CD8-positive, alpha-beta memory T cell (primary cell): ENCODE measurements around the gene DPM2. TPM values are rescaled to one million over a fixed set of nuclear protein-coding genes. Genes with fewer than 3 reads are reported as not detected.

Source experiments
- CTCF ChIA-PET: fragments of 350-600 bp; sonication (Branson Sonifier 250); formaldehyde crosslinking; loops from one replicate; lab custom pipeline; 2021; ENCODE audit warnings: antibody characterized with exemption; lab: Charles Lee
- POLR2A ChIA-PET: fragments of 350-600 bp; sonication (Branson Sonifier 250); formaldehyde crosslinking; loops from one replicate; lab custom pipeline; 2021; ENCODE audit warnings: antibody characterized with exemption; lab: Charles Lee
- DNase-seq, 5 donors: peaks; one replicate each; pipeline versions ENCODE4 v3.0.0 to v3.0.0-alpha.2; 2020 to 2022; ENCODE audit warnings: mixed read lengths in 1 of 5
- H3K27ac ChIP-seq: one replicate; pipeline ENCODE4 v1.7.0; 2013; ENCODE audit warnings: low read depth, mild to moderate bottlenecking, low read length, moderate library complexity
- H3K27me3 ChIP-seq: 2 replicates; pipeline ENCODE4 v1.7.0; 2013; ENCODE audit warnings: low read length, mild to moderate bottlenecking; ENCODE audit not compliant: insufficient read depth, poor library complexity, severe bottlenecking
- H3K36me3 ChIP-seq: 2 replicates; pipeline ENCODE4 v1.7.0; 2013; ENCODE audit warnings: mild to moderate bottlenecking, low read length, moderate library complexity; ENCODE audit not compliant: insufficient read depth
- H3K4me1 ChIP-seq: 2 replicates; pipeline ENCODE4 v1.7.0; 2013; ENCODE audit warnings: mild to moderate bottlenecking, low read length, moderate library complexity; ENCODE audit not compliant: insufficient read depth
- H3K4me3 ChIP-seq: 2 replicates; pipeline ENCODE4 v1.7.0; 2013; ENCODE audit warnings: mild to moderate bottlenecking, low read length
- H3K9me3 ChIP-seq: 2 replicates; pipeline ENCODE4 v1.7.0; 2013; ENCODE audit warnings: mild to moderate bottlenecking, low read length
- H3K27ac Mint-ChIP-seq, 8 donors: one replicate each; pipeline ENCODE4 v1.8.0; 2020 to 2021; ENCODE audit warnings: mixed read lengths in 8 of 8, mild to moderate bottlenecking in 6 of 8, inconsistent platforms in 3 of 8, moderate library complexity in 3 of 8
- H3K27me3 Mint-ChIP-seq, 2 donors: one replicate each; pipeline ENCODE4 v1.8.0; 2020 to 2021; ENCODE audit warnings: mixed read lengths in 2 of 2, mild to moderate bottlenecking in 1 of 2, moderate library complexity in 1 of 2
- H3K36me3 Mint-ChIP-seq, 3 donors: one replicate each; pipeline ENCODE4 v1.8.0; 2020 to 2021; ENCODE audit warnings: mixed read lengths in 3 of 3, inconsistent platforms in 1 of 3, mild to moderate bottlenecking in 1 of 3
- H3K4me1 Mint-ChIP-seq, 3 donors: one replicate each; pipeline ENCODE4 v1.8.0; 2020 to 2021; ENCODE audit warnings: mixed read lengths in 3 of 3, inconsistent platforms in 1 of 3, mild to moderate bottlenecking in 1 of 3
- H3K4me3 Mint-ChIP-seq, 7 donors: one replicate each; pipeline ENCODE4 v1.8.0; 2020 to 2021; ENCODE audit warnings: mixed read lengths in 7 of 7, mild to moderate bottlenecking in 6 of 7, moderate library complexity in 4 of 7, inconsistent platforms in 2 of 7
- H3K9me3 Mint-ChIP-seq, 5 donors: one replicate each; pipeline ENCODE4 v1.8.0; 2020 to 2022; ENCODE audit warnings: mixed read lengths in 5 of 5, mild to moderate bottlenecking in 3 of 5, moderate library complexity in 2 of 5, inconsistent platforms in 1 of 5
- polyA plus RNA-seq: library from polyadenylated mRNA; unstranded; fragments of 300-500 nt; fragmentation: Illumina TruSeq; gene quantifications from one replicate; pipeline ENCODE4 v1.2.3, GENCODE V29; 2021
- total RNA-seq, 2 experiments: library from RNA; stranded (reverse); gene quantifications; one replicate each; pipeline ENCODE4 v1.2.3, GENCODE V29; 2021

DPM2 gene
- total and polyA plus RNA-seq, 3 experiments from 2014 or later: 52.2 to 75.5 (median 73.8) TPM

GRCh38 chr9:127971357-127972235, 33.9 kb upstream of the DPM2 start:
- Histone ChIP-seq H3K27me3 (no peaks in the 10 kb centered on the region), H3K4me3 (peak overlapping the region; percentile 98), H3K9me3 (no peaks in the 10 kb centered on the region), H3K27ac (peak overlapping the region; percentile 55), H3K36me3 (no peaks in the 10 kb centered on the region), H3K4me1 (peaks cover 98% of the 10 kb centered on the region)
- ChIA-PET POLR2A (interaction anchor here (1.0 to 4.4 kb wide), 8 partner anchors 8 to 96 kb away, joined by 3 to 30 read pairs (median 8); partner anchors contain the start of genes EEIG1 and SLC25A25), CTCF (interaction anchor here (1.2 to 5.9 kb wide), 6 partner anchors 9 to 64 kb away, joined by 5 to 35 read pairs (median 13); partner anchors contain the start of gene EEIG1)
- peaks cover 0 to 69% (median 3%) of the 10 kb centered on the region in 3 donors for H3K36me3 Mint-ChIP-seq
- H3K27me3 Mint-ChIP-seq: peaks cover 0 to 2% of the 10 kb centered on the region in 2 donors
- peaks cover 96 to 100% (median 100%) of the 10 kb centered on the region in 3 donors for H3K4me1 Mint-ChIP-seq
- H3K27ac Mint-ChIP-seq: peak overlapping the region; percentile 87 to 100 (median 98)
- DNase-seq: peak; percentile 28 to 71 (median 56)
- H3K9me3 Mint-ChIP-seq: no peaks in the 10 kb centered on the region
- peak overlapping the region; percentile 85 to 99 (median 97) for H3K4me3 Mint-ChIP-seq

- H3K36me3 Mint-ChIP-seq: peaks cover 0 to 66% (median 2%) of the 10 kb centered on the region in 3 donors
- Histone ChIP-seq H3K4me3 (peak overlapping the region; percentile 70), H3K27ac (peak overlapping the region; percentile 55), H3K4me1 (peaks cover 99% of the 10 kb centered on the region), H3K27me3 (no peaks in the 10 kb centered on the region), H3K36me3 (no peaks in the 10 kb centered on the region), H3K9me3 (no peaks in the 10 kb centered on the region)
- peaks cover 95 to 100% (median 100%) of the 10 kb centered on the region in 3 donors for H3K4me1 Mint-ChIP-seq
- POLR2A ChIA-PET: interaction anchor here (0.8 to 4.4 kb wide), 10 partner anchors 9 to 97 kb away, joined by 3 to 30 read pairs (median 4); partner anchors contain the start of genes EEIG1 and SLC25A25
- no peaks in the 10 kb centered on the region for H3K9me3 Mint-ChIP-seq
- peaks cover 0 to 2% of the 10 kb centered on the region in 2 donors for H3K27me3 Mint-ChIP-seq
- peak; percentile 36 to 84 (median 75) for DNase-seq
- H3K4me3 Mint-ChIP-seq: peak overlapping the region; percentile 85 to 99 (median 95)
- CTCF ChIA-PET: interaction anchor here (1.2 to 5.9 kb wide), 8 partner anchors 10 to 65 kb away, joined by 4 to 35 read pairs (median 8); partner anchors contain the start of gene EEIG1
- peak overlapping the region; percentile 87 to 100 (median 98) for H3K27ac Mint-ChIP-seq
These were observed 33.0 kb upstream of the DPM2 start for GRCh38 chr9:127970401-127971313.

GRCh38 chr9:127968700-127969383, 31.2 kb upstream of the DPM2 start:
- POLR2A ChIA-PET: no interaction called here

GRCh38 chr9:127968042-127968441, 30.4 kb upstream of the DPM2 start:
- Mint-ChIP-seq H3K27me3 (peaks cover 0 to 2% of the 10 kb centered on the region in 2 donors), H3K4me3 (peak overlapping the region in 6 of 7 donors; percentile 78 to 97 (median 86)), H3K27ac (peak overlapping the region in 7 of 8 donors; percentile 87 to 100 (median 96)), H3K36me3 (peaks cover 0 to 69% (median 1%) of the 10 kb centered on the region in 3 donors), H3K9me3 (no peaks in the 10 kb centered on the region), H3K4me1 (peaks cover 94 to 99% (median 98%) of the 10 kb centered on the region in 3 donors)
- CTCF ChIA-PET: interaction anchor here (1.4 to 5.9 kb wide), 3 partner anchors 13 to 102 kb away, joined by 5 to 35 read pairs (median 5); no protein-coding TSS in a partner anchor
- POLR2A ChIA-PET: interaction anchor here (0.6 to 1.0 kb wide), 3 partner anchors 9 to 11 kb away, joined by 4 to 7 read pairs (median 4); no protein-coding TSS in a partner anchor
- Histone ChIP-seq H3K27me3 (no peaks in the 10 kb centered on the region), H3K9me3 (no peaks in the 10 kb centered on the region), H3K36me3 (no peaks in the 10 kb centered on the region), H3K4me1 (peaks cover 99% of the 10 kb centered on the region), H3K27ac (no peak overlapping the region), H3K4me3 (peak overlapping the region; percentile 70)
- DNase-seq: peak in 1 of 5 donors; percentile 24

More at GRCh38 chr9:127968700-127969383, 31.2 kb upstream of the DPM2 start:
- no peaks in the 10 kb centered on the region for H3K9me3 ChIP-seq
- peak overlapping the region; percentile 70 for H3K4me3 ChIP-seq
- peak overlapping the region; percentile 35 for H3K27ac ChIP-seq
- Mint-ChIP-seq H3K4me1 (peaks cover 92 to 99% (median 98%) of the 10 kb centered on the region in 3 donors), H3K27ac (peak overlapping the region; percentile 87 to 100 (median 98)), H3K27me3 (peaks cover 0 to 2% of the 10 kb centered on the region in 2 donors), H3K4me3 (peak overlapping the region; percentile 85 to 99 (median 95)), H3K9me3 (no peaks in the 10 kb centered on the region), H3K36me3 (peaks cover 0 to 62% (median 1%) of the 10 kb centered on the region in 3 donors)
- CTCF ChIA-PET: interaction anchor here (1.3 to 5.9 kb wide), 6 partner anchors 13 to 67 kb away, joined by 4 to 35 read pairs (median 10); no protein-coding TSS in a partner anchor
- no peak for DNase-seq
- no peaks in the 10 kb centered on the region for H3K27me3 ChIP-seq
- peaks cover 99% of the 10 kb centered on the region for H3K4me1 ChIP-seq
- no peaks in the 10 kb centered on the region for H3K36me3 ChIP-seq

- H3K4me1 Mint-ChIP-seq: peaks cover 94 to 99% (median 98%) of the 10 kb centered on the region in 3 donors
- ChIA-PET CTCF (interaction anchor here (1.0 to 5.9 kb wide), 3 partner anchors 12 to 103 kb away, joined by 4 to 35 read pairs (median 5); no protein-coding TSS in a partner anchor), POLR2A (interaction anchor here (0.6 to 1.0 kb wide), 4 partner anchors 9 to 14 kb away, joined by 3 to 7 read pairs (median 6); no protein-coding TSS in a partner anchor)
- Histone ChIP-seq H3K36me3 (no peaks in the 10 kb centered on the region), H3K9me3 (no peaks in the 10 kb centered on the region), H3K4me3 (peak overlapping the region; percentile 70), H3K27me3 (no peaks in the 10 kb centered on the region), H3K27ac (peak overlapping the region; percentile 39), H3K4me1 (peaks cover 99% of the 10 kb centered on the region)
- no peaks in the 10 kb centered on the region for H3K9me3 Mint-ChIP-seq
- H3K27ac Mint-ChIP-seq: peak overlapping the region; percentile 51 to 100 (median 96)
- peaks cover 0 to 2% of the 10 kb centered on the region in 2 donors for H3K27me3 Mint-ChIP-seq
- H3K4me3 Mint-ChIP-seq: peak overlapping the region in 6 of 7 donors; percentile 36 to 97 (median 68)
- peaks cover 0 to 72% (median 1%) of the 10 kb centered on the region in 3 donors for H3K36me3 Mint-ChIP-seq
- no peak for DNase-seq
These were observed 29.6 kb upstream of the DPM2 start for GRCh38 chr9:127967151-127967809.

GRCh38 chr9:127966416-127967150, 28.9 kb upstream of the DPM2 start:
- peaks cover 0 to under 1% of the 10 kb centered on the region in 2 donors for H3K27me3 Mint-ChIP-seq
- peak overlapping the region in 6 of 7 donors; percentile 22 to 97 (median 36) for H3K4me3 Mint-ChIP-seq
- H3K4me1 Mint-ChIP-seq: peaks cover 94 to 99% (median 98%) of the 10 kb centered on the region in 3 donors
- CTCF ChIA-PET: interaction anchor here (1.0 to 27.7 kb wide), 4 partner anchors 11 to 103 kb away, joined by 4 to 485 read pairs (median 20); no protein-coding TSS in a partner anchor
- Histone ChIP-seq H3K9me3 (no peaks in the 10 kb centered on the region), H3K36me3 (no peaks in the 10 kb centered on the region), H3K27ac (peak overlapping the region; percentile 27), H3K4me1 (peaks cover 99% of the 10 kb centered on the region), H3K27me3 (no peaks in the 10 kb centered on the region), H3K4me3 (peak overlapping the region; percentile 51)
- POLR2A ChIA-PET: interaction anchor here (0.6 to 0.7 kb wide), 2 partner anchors 9 to 11 kb away, joined by 3 read pairs; no protein-coding TSS in a partner anchor
- DNase-seq: no peak
- no peaks in the 10 kb centered on the region for H3K9me3 Mint-ChIP-seq
- H3K27ac Mint-ChIP-seq: peak overlapping the region in 7 of 8 donors; percentile 54 to 99 (median 93)
- H3K36me3 Mint-ChIP-seq: peaks cover 0 to 74% (median 1%) of the 10 kb centered on the region in 3 donors
